Measurements from ENCODE around the gene DNAJB14. TPM values are rescaled to one million over a fixed set of nuclear protein-coding genes. Genes with fewer than 3 reads are reported as not detected.

Gene DNAJB14
- total RNA-seq, 3 donors from 2014 or later: 49.4 to 55.3 (median 54.2) TPM

DNA sequence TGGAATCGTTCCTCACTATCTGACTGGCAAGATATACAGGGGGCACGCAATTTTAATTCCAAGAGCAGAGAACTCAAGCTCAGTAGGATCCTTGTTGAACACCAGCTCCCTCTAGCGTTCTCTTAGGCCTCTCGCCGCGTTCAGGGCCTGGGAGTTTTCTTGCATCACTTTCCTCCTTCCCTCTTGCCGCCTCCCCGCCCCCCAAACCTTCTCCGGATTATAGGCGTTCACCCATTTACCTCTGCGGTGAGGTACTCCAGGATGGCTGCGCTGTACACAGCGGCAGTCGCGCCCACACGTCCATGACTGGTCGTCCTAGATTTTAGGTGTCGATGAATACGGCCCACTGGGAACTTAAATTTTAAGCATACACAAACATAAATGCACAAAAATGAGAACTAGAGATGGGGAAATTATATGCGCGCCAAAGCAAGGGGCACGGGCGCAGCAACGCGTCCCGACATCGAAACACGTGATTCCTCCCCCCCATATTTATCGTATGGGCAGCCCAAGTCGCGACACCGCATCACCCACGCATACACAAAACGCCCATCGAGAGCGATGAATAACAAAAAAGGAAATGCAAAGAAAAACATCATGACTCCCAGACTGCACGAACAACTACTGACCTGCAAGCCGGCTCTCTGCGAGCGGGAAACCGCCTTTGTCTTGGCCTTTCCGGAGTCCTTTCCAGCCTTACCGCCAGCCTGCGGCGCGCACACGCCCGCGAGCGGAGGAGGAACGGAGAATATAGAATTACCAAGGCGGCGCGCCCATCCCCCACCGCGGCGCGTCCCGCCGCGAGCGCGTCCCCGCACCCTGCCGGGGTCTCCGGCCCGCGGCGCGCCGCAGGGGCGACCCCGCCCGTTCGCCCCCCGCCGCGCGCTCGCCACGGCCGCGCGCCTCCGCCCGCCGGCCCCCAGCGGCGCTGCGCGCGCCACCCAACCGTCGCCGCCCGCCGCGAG is 2.9 kb upstream of the DNAJB14 start:
- TF ChIP-seq, protein P1, sequence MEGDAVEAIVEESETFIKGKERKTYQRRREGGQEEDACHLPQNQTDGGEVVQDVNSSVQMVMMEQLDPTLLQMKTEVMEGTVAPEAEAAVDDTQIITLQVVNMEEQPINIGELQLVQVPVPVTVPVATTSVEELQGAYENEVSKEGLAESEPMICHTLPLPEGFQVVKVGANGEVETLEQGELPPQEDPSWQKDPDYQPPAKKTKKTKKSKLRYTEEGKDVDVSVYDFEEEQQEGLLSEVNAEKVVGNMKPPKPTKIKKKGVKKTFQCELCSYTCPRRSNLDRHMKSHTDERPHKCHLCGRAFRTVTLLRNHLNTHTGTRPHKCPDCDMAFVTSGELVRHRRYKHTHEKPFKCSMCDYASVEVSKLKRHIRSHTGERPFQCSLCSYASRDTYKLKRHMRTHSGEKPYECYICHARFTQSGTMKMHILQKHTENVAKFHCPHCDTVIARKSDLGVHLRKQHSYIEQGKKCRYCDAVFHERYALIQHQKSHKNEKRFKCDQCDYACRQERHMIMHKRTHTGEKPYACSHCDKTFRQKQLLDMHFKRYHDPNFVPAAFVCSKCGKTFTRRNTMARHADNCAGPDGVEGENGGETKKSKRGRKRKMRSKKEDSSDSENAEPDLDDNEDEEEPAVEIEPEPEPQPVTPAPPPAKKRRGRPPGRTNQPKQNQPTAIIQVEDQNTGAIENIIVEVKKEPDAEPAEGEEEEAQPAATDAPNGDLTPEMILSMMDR (IDR thresholded peaks at IDR 0.05): peak; percentile 79
- Histone ChIP-seq H3K36me3 (ENCODE audit: low read depth) (no peaks in the 10 kb centered on the region), H3K4me1 (ENCODE audit: low read depth) (peaks cover 31% of the 10 kb centered on the region), H3K4me3 (peak overlapping the region; percentile 62), H3K9me3 (no peaks in the 10 kb centered on the region)
- DNase-seq (peak; percentile 94 to 95 (median 94)), ATAC-seq (peak; percentile 62)
- intact Hi-C loops (cut with DNase I, micrococcal nuclease): loop anchor here in 1 of 2 donors (5.0 to 10.0 kb wide), 2 partner anchors 55 to 387 kb away; partner anchors contain the start of genes LAMTOR3 and TRMT10A

DNA sequence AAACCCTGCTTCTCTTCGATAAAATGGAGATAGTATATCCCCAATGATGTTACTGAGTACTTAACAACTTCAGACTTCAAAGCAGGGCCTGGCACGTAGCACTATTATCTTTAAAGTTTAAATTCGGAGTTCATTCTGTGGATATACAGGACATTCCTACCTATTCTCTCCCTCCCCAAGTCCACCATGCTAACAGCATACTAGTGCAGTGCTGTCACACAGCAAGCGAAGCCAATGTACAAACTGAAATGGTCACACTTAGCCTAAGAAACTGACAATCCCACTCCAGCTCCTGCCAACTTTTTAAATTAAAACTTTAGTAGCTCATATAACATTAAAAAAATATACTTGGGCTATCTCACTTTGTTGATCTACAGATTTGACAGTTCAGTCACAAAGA is 1.2 kb upstream of the DNAJB14 start:
- TF ChIP-seq, protein P1 (IDR thresholded peaks at IDR 0.05): no peak
- Histone ChIP-seq H3K4me3 (no peak overlapping the region), H3K36me3 (ENCODE audit: low read depth) (no peaks in the 10 kb centered on the region), H3K9me3 (no peaks in the 10 kb centered on the region), H3K4me1 (ENCODE audit: low read depth) (peaks cover 31% of the 10 kb centered on the region)
- intact Hi-C loops (cut with DNase I, micrococcal nuclease): loop anchor here in 1 of 2 donors (5.0 to 10.0 kb wide), 2 partner anchors 53 to 385 kb away; partner anchors contain the start of genes LAMTOR3 and TRMT10A
- DNase-seq (no peak), ATAC-seq (no peak)

DNA sequence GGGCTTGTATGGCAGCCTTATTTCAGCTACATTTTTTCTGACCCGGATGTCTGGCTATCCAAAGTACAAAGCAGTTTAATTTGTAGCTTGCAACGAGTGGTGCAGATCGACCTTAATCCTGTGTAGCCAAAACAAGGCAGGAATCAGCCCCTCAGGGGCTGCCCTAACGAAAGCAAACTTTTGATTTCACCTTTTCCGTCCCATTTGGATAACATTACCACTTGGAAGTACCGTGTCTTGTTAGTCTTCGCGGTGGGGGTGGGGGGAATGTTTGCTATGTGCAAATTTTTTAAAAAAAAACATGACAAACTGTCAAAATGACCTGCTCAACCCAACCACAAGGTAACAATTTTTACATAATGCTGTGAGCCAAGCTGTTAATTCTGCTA is 766 bp upstream of the DNAJB14 start:
- Histone ChIP-seq H3K4me3 (peak overlapping the region; percentile 93), H3K9me3 (no peaks in the 10 kb centered on the region), H3K36me3 (ENCODE audit: low read depth) (no peaks in the 10 kb centered on the region), H3K4me1 (ENCODE audit: low read depth) (peaks cover 31% of the 10 kb centered on the region)
- no peak for ATAC-seq
- TF ChIP-seq, protein P1 (IDR thresholded peaks at IDR 0.05): no peak
- DNase-seq: no peak
- intact Hi-C loops (cut with DNase I, micrococcal nuclease): loop anchor here in 1 of 2 donors (5.0 to 10.0 kb wide), 2 partner anchors 52 to 385 kb away; partner anchors contain the start of genes LAMTOR3 and TRMT10A

DNA sequence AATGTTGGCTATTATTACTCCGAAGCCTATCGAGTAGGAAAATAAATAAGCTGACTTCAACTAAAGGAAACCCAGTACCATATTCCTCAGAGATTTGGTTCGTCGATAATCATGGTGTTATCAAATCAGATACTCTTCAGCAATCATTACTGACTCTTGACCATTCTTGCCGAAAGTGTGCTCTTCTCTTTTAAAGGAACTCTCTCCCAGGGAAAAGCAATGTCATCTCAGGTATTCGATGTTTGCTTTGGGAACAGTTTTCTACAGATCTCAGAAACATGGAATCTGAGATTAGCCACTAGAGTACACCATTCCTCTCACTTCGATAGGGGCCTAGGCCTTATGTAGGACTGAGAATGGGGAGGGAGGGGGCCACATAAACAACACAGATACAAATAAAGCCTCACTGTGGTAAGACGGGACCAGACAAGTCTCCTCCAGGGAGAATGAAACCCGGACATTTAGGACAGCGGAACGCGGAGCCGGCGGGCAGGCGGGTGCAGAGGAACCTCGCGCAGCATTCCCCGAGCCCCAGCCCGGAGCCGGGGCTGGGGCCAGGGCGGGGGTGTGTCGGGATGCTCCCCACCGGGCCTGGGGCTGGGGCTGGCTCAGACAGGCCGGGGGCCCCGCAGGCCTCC is 581 bp downstream of the DNAJB14 start:
- Histone ChIP-seq H3K4me3 (peak overlapping the region; percentile 93), H3K9me3 (no peaks in the 10 kb centered on the region), H3K4me1 (ENCODE audit: low read depth) (peaks cover 28% of the 10 kb centered on the region), H3K36me3 (ENCODE audit: low read depth) (no peaks in the 10 kb centered on the region)
- TF ChIP-seq, protein P1 (IDR thresholded peaks at IDR 0.05): no peak
- ATAC-seq: peak; percentile 8
- DNase-seq: peak in 1 of 3 donors; percentile 39
- intact Hi-C loops (cut with DNase I, micrococcal nuclease): loop anchor here in 1 of 2 donors (5.0 to 10.0 kb wide), 2 partner anchors 51 to 384 kb away; partner anchors contain the start of genes LAMTOR3 and TRMT10A

DNA sequence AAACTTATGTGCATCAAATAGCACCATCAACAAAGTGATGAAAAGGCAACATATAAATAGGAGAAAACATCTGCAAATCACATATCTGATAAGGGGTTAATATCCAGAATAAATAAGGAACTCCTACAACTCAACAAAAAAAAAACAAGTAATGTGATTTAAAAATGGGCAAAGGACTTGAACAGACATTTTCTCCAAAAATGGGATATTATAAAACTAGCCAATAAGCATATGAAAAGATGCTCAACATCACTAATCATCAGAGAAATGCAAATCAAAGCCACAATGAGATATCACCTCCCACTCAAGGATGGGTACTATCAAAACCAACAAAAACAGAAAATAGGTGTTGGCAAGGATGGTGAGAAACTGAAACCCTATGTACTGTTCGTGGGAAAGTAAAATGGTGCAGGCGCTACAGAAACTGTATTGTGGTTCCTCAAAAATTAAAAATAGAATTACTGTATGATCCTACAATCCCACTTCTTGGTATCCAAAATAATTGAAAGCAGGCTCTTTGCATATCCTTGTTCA is 2.4 kb downstream of the DNAJB14 start:
- H3K4me1 ChIP-seq (ENCODE audit: low read depth): peaks cover 28% of the 10 kb centered on the region

More for the DNA sequence above, 2.4 kb downstream of the DNAJB14 start:
- intact Hi-C loops (cut with DNase I, micrococcal nuclease): loop anchor here in 1 of 2 donors (10.0 kb wide), 1 partner anchor 49 kb away; the partner anchor contains the start of gene LAMTOR3
- H3K36me3 ChIP-seq (ENCODE audit: low read depth): no peaks in the 10 kb centered on the region
- no peaks in the 10 kb centered on the region for H3K9me3 ChIP-seq
- DNase-seq (no peak), ATAC-seq (no peak)
- no peak overlapping the region for H3K4me3 ChIP-seq
- TF ChIP-seq, protein P1 (IDR thresholded peaks at IDR 0.05): no peak

All from mucosa of descending colon (tissue), 3 donors.